ENCODE measurements around the gene TTC29. TPM values are rescaled to one million over a fixed set of nuclear protein-coding genes. Genes with fewer than 3 reads are reported as not detected.
"Not testable (repeated sequence)": the region's sequence is repeated elsewhere in the genome, so short reads cannot be mapped to it uniquely, and the experiment has no call there.

The TTC29 gene
- total RNA-seq, 1 experiment from 2014 or later, result not detected

GRCh38 chr4:146833530-146833929 lies 112.1 kb downstream of the TTC29 start:
- BruUV-seq (replicated peaks), result no TSS peak
- no peak overlapping the region for H3K27ac Mint-ChIP-seq (ENCODE audit: low read depth, unreplicated experiment)

GRCh38 chr4:146822980-146823379 lies 122.7 kb downstream of the TTC29 start:
- BruUV-seq (replicated peaks); H3K9me3 Mint-ChIP-seq (ENCODE audit: unreplicated experiment); intact Hi-C loops (cut with micrococcal nuclease); H3K4me1 Mint-ChIP-seq (ENCODE audit: insufficient read depth, unreplicated experiment); H3K36me3 Mint-ChIP-seq (ENCODE audit: insufficient read depth, unreplicated experiment); CTCF ChIA-PET; H3K27ac Mint-ChIP-seq (ENCODE audit: low read depth, unreplicated experiment); POLR2A ChIA-PET; DNase-seq (ENCODE audit: unreplicated experiment); H3K4me3 Mint-ChIP-seq (ENCODE audit: unreplicated experiment): not testable (repeated sequence)
- peaks cover 46% of the 10 kb centered on the region for H3K27me3 Mint-ChIP-seq (ENCODE audit: insufficient read depth, unreplicated experiment)

More at GRCh38 chr4:146833530-146833929, 112.1 kb downstream of the TTC29 start:
- Mint-ChIP-seq H3K9me3 (ENCODE audit: unreplicated experiment) (no peaks in the 10 kb centered on the region), H3K27me3 (ENCODE audit: insufficient read depth, unreplicated experiment) (peaks cover 71% of the 10 kb centered on the region), H3K4me3 (ENCODE audit: unreplicated experiment) (no peak overlapping the region), H3K36me3 (ENCODE audit: insufficient read depth, unreplicated experiment) (no peaks in the 10 kb centered on the region), H3K4me1 (ENCODE audit: insufficient read depth, unreplicated experiment) (no peaks in the 10 kb centered on the region)
- DNase-seq (ENCODE audit: unreplicated experiment), result no peak
- TF ChIP-seq CTCF (IDR thresholded peaks at IDR 0.05; ENCODE audit: unreplicated experiment), result no peak
- POLR2A ChIA-PET, result interaction anchor here (0.6 kb wide), 1 partner anchor 30 kb away, joined by 3 read pairs; no protein-coding TSS in a partner anchor
- CTCF ChIA-PET, result no interaction called here
- intact Hi-C loops (cut with micrococcal nuclease), result no loop called here

- ChIA-PET POLR2A (no interaction called here), CTCF (no interaction called here)
- H3K4me3 Mint-ChIP-seq (ENCODE audit: unreplicated experiment), result no peak overlapping the region
Observed at GRCh38 chr4:146814750-146815149, 130.9 kb downstream of the TTC29 start.

GRCh38 chr4:146795711-146796110 lies 150.0 kb downstream of the TTC29 start:
- Mint-ChIP-seq H3K36me3 (ENCODE audit: insufficient read depth, unreplicated experiment) (no peaks in the 10 kb centered on the region), H3K9me3 (ENCODE audit: unreplicated experiment) (no peaks in the 10 kb centered on the region), H3K4me3 (ENCODE audit: unreplicated experiment) (no peak overlapping the region), H3K27ac (ENCODE audit: low read depth, unreplicated experiment) (no peak overlapping the region), H3K27me3 (ENCODE audit: insufficient read depth, unreplicated experiment) (peaks cover 54% of the 10 kb centered on the region), H3K4me1 (ENCODE audit: insufficient read depth, unreplicated experiment) (peaks cover 6% of the 10 kb centered on the region)
- no peak for TF ChIP-seq CTCF (IDR thresholded peaks at IDR 0.05; ENCODE audit: unreplicated experiment)
- no peak for DNase-seq (ENCODE audit: unreplicated experiment)
- CTCF ChIA-PET, result interaction anchor here (0.7 kb wide), 1 partner anchor 54 kb away, joined by 3 read pairs; no protein-coding TSS in a partner anchor
- no TSS peak for BruUV-seq (replicated peaks)
- intact Hi-C loops (cut with micrococcal nuclease), result no loop called here
- POLR2A ChIA-PET, result no interaction called here

More at GRCh38 chr4:146814750-146815149, 130.9 kb downstream of the TTC29 start:
- no peaks in the 10 kb centered on the region for H3K36me3 Mint-ChIP-seq (ENCODE audit: insufficient read depth, unreplicated experiment)
- no peak for TF ChIP-seq CTCF (IDR thresholded peaks at IDR 0.05; ENCODE audit: unreplicated experiment)
- intact Hi-C loops (cut with micrococcal nuclease), result no loop called here
- no TSS peak for BruUV-seq (replicated peaks)
- DNase-seq (ENCODE audit: unreplicated experiment), result no peak
- H3K27ac Mint-ChIP-seq (ENCODE audit: low read depth, unreplicated experiment), result no peak overlapping the region
- H3K4me1 Mint-ChIP-seq (ENCODE audit: insufficient read depth, unreplicated experiment), result no peaks in the 10 kb centered on the region
- peaks cover 42% of the 10 kb centered on the region for H3K27me3 Mint-ChIP-seq (ENCODE audit: insufficient read depth, unreplicated experiment)
- H3K9me3 Mint-ChIP-seq (ENCODE audit: unreplicated experiment), result no peaks in the 10 kb centered on the region

- Mint-ChIP-seq H3K4me3 (ENCODE audit: unreplicated experiment) (no peak overlapping the region), H3K27ac (ENCODE audit: low read depth, unreplicated experiment) (no peak overlapping the region), H3K4me1 (ENCODE audit: insufficient read depth, unreplicated experiment) (no peaks in the 10 kb centered on the region), H3K27me3 (ENCODE audit: insufficient read depth, unreplicated experiment) (peaks cover 53% of the 10 kb centered on the region), H3K9me3 (ENCODE audit: unreplicated experiment) (no peaks in the 10 kb centered on the region), H3K36me3 (ENCODE audit: insufficient read depth, unreplicated experiment) (no peaks in the 10 kb centered on the region)
- intact Hi-C loops (cut with micrococcal nuclease), result no loop called here
- CTCF ChIA-PET, result no interaction called here
- no peak for TF ChIP-seq CTCF (IDR thresholded peaks at IDR 0.05; ENCODE audit: unreplicated experiment)
- POLR2A ChIA-PET, result no interaction called here
- no peak for DNase-seq (ENCODE audit: unreplicated experiment)
- no TSS peak for BruUV-seq (replicated peaks)
Observed at GRCh38 chr4:146793727-146794126, 151.9 kb downstream of the TTC29 start.
